Stimulated activated CD4-positive, alpha-beta T cell treated with anti-CD3 and anti-CD28 coated beads, Interleukin-4, amount 100 ng/mL, for 48 hours (primary cell): ENCODE results near the gene FBRSL1.
A peak's percentile ranks its signal among the peaks of the same experiment; 100 is the strongest.

ENCODE experiments used
- DNase-seq, 2 donors: peaks; one replicate each; pipeline ENCODE4 v3.0.0-alpha.2; 2020; ENCODE audit warnings: low read depth in 2 of 2

FBRSL1 gene

DNA sequence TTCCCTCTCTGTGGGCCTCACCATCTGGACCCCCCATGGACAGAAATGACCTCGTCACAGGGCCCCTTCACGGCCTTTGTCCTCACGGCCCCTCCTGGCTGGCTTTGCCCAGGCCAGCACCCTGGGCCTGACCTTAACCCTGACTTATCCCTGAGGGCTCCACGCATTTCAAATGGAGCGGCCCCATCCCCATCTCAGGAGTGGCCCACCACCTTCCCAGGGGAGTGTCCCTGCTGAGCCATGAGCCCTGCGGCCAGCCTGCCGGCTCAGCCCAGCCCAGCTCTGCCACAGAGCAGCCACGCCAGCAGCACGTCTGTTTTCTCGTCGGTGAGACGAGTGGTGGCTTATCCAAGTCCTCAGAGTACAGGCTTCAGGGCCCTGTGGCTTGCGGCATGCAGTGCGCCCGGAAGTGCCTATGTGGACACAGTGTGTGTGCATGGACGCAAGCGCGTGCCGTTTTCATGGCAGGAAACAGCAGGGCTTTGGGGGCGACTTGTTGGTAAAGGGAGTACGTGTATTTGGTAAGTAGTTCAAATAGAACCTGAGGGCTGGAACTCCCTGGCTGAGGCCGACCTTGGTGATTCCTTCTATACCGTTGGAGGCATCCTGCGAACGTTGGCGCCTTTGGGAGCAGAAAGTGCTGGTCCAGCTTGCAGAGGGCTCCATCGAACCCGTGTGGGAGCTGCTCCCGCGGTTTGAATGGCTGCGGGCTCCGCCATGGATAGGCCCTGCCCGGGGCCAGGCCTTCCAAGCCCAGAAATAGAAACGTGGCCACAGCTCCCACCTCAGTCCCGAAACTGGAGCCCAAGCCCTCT lies 68.3 kb downstream of the FBRSL1 start:
- no peak for DNase-seq

DNA sequence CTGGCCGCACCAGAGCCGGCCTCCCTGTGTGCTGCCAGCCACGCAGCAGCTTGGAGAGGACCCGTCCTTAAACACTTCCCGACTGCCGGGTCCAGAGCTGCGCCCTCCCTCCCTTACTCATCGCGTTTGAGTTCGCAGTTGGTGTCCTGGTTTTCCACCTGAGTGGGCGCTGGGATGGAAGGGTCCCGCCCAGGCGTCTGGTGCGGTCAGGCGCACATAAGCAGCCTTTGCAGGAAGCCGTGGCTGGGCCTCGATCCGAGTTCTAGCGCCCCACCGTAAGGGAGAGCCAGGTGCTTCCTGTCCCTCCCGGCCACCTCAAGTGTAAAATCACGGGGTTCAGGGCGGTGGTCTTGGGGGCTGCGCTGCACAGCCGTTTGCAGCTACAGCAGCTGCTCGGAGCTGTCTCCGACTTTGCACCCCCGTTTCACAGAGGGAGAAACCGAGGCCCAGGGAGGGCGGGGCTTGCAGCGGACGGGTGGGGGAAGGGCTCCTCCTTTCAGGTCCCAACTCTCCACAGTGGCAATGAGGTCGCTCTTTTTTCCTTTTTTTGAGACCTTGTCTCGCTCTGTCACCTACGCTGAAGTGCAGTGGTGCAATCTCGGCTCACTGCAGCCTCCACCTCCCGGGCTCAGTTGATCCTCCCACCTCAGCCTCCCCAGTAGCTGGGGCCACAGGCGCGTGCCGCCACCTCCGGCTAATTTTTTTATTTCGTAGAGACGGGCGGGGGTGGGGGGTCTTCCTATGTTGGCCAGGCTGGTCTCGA lies 69.1 kb downstream of the FBRSL1 start:
- no peak for DNase-seq

DNA sequence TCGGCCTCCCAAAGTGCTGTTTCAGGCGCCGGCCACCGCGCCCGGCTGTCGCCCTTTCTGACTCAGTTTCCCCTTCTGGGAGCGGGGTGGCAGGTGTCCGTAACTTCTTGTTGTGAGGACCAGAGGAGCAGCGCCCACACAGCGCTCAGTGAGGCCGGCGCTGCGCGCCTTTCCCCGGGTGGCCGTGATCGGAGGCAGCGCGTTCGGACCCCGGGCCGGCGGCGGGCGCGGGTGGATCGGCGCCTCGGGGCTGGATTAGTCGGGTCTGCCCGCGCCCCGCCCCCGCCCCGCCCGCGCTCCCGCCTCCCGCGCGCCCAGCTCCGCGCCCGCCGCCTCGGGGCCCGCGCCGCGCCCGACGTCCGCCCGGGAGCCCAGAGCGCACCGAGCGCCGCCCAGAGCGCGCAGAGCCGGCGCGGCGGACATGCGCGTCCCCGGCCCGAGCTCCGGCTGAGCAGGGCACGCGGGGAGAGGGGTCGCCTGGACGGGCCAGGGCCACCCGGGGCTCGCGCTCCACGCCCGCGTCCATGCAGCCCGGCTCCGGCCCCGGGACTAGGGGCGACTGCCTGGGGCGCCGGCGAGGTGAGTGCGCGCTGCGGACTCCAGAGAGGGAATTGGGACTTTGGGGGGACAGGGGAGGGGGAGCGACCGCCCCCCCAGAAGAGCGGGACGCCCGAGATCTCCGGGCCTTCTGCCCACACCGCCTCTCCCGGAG lies 69.9 kb downstream of the FBRSL1 start:
- DNase-seq = peak; percentile 18 to 33

DNA sequence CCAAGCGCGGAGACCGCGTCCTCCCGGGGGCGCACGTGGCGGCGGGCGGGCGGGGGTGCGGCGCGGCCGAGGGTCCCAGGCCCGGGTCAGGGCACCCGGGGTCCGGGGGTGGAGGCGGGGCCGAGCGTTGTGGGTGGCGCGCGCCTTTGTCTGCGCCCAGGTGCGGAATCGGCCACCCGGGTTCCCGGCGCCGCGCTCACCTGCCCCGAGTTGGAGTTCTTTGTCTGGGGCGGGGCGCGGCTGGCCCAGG lies 70.3 kb downstream of the FBRSL1 start:
- peak in 1 of 2 donors; percentile 15 for DNase-seq

DNA sequence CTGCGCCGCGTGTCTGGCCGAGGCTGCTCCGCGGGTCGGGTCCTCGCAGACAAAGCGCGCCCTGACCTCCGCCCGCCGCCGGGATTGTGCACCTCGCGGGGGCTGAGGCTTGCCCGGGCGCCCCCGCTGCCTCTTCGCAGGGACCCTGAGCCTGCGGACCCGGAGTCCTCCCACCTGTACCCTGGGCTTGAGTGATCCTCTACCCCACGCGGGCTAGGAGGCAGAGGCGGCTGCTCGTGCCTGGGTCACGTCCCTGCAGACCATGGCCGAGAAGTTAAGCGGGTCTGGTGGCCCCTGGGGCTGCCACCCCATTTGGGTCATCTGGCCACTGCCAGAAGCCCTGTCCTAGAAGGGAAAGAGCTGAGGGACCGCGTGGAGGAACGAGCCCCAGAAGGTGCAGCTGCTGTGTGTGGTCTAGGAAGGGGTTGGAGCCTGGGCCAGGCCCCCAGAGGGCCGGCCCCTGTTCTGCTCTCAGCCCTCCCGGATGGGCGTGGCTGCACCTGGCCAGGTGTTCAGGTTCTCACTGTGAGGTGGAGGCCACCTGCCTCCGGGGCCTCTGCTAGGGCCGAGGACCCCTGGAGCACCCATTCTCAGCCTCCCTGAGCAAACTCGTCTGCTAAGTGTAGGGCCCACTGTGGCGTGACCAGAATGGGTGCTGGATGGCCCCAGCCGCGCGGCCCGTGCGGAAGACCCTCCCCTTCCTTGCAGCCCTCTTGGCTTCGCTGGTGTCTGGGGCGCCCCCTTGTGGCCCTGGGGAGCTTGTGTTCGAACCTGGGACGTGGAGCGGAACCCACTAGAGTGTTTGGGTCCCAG lies 70.9 kb downstream of the FBRSL1 start:
- peak; percentile 78 to 79 for DNase-seq
